Measurements from ENCODE around the gene RTL9.
"Not testable (repeated sequence)": the region's sequence is repeated elsewhere in the genome, so short reads cannot be mapped to it uniquely, and the experiment has no call there.

The RTL9 gene

GRCh38 chrX:110346681-110347080 lies 12.0 kb upstream of the RTL9 start:
- no peak for DNase-seq

GRCh38 chrX:110359273-110359672 lies 625 bp downstream of the RTL9 start:
- no peak for DNase-seq

- DNase-seq = no peak
Observed at GRCh38 chrX:110363244-110363643, 4.6 kb downstream of the RTL9 start.

- DNase-seq = no peak
Observed at GRCh38 chrX:110373310-110373709, 14.7 kb downstream of the RTL9 start.

GRCh38 chrX:110374559-110374958 lies 15.9 kb downstream of the RTL9 start:
- no peak for DNase-seq

GRCh38 chrX:110381216-110381615 lies 22.6 kb downstream of the RTL9 start:
- no peak for DNase-seq

GRCh38 chrX:110383414-110383813 lies 24.8 kb downstream of the RTL9 start:
- no peak for DNase-seq

GRCh38 chrX:110384490-110384889 lies 25.8 kb downstream of the RTL9 start:
- DNase-seq = no peak

GRCh38 chrX:110389570-110389969 lies 30.9 kb downstream of the RTL9 start:
- no peak for DNase-seq

- DNase-seq = no peak
Observed at GRCh38 chrX:110391086-110391485, 32.4 kb downstream of the RTL9 start.

- DNase-seq = no peak
Observed at GRCh38 chrX:110394651-110395050, 36.0 kb downstream of the RTL9 start.

GRCh38 chrX:110395877-110396276 lies 37.2 kb downstream of the RTL9 start:
- DNase-seq = no peak

GRCh38 chrX:110396735-110397134 lies 38.1 kb downstream of the RTL9 start:
- DNase-seq = no peak

- DNase-seq = no peak
Observed at GRCh38 chrX:110397339-110397738, 38.7 kb downstream of the RTL9 start.

GRCh38 chrX:110397904-110398303 lies 39.3 kb downstream of the RTL9 start:
- no peak for DNase-seq

- DNase-seq = no peak
Observed at GRCh38 chrX:110399497-110399896, 40.8 kb downstream of the RTL9 start.

GRCh38 chrX:110399966-110400365 lies 41.3 kb downstream of the RTL9 start:
- no peak for DNase-seq

GRCh38 chrX:110401135-110401534 lies 42.5 kb downstream of the RTL9 start:
- DNase-seq = no peak

- no peak for DNase-seq
Observed at GRCh38 chrX:110402091-110402849, 43.6 kb downstream of the RTL9 start.

GRCh38 chrX:110402850-110403221 lies 44.2 kb downstream of the RTL9 start:
- no peak for DNase-seq

GRCh38 chrX:110403441-110404238 lies 45.0 kb downstream of the RTL9 start:
- no peak for DNase-seq

GRCh38 chrX:110404376-110404775 lies 45.7 kb downstream of the RTL9 start:
- DNase-seq = no peak

- not testable (repeated sequence) for DNase-seq
Observed at GRCh38 chrX:110406250-110406649, 47.6 kb downstream of the RTL9 start.

- DNase-seq = no peak
Observed at GRCh38 chrX:110406822-110407221, 48.2 kb downstream of the RTL9 start.
